GM13976 (cell line): ENCODE data around the gene DGKH.

Experiments used
- DNase-seq: peaks from one replicate; pipeline ENCODE4 v3.0.0; 2012; ENCODE audit warnings: low spot score
- in situ Hi-C: fragments of 300-500 bp; cut with MboI; formaldehyde crosslinking; loops from one replicate; pipeline ENCODE4 v1.12.0; 2022; ENCODE audit warnings: low sequenced_read_pairs, mixed read lengths, inconsistent platforms; ENCODE audit not compliant: unreplicated experiment
- TF ChIP-seq, protein P1 (sequence below): IDR thresholded peaks from 2 replicates; pipeline ENCODE4 v1.5.1; 2012; ENCODE audit warnings: borderline replicate concordance, mild to moderate bottlenecking; ENCODE audit not compliant: insufficient read depth; ENCODE audit errors: extremely low read depth, missing control alignments, control extremely low read depth

The DGKH gene

GRCh38 chr13:42048342-42048683 is at the start of gene DGKH:
DGKH (plus strand) TSS chr13:42048648; CDS start chr13:42048774, 126 bp downstream.
- no peak for DNase-seq
- in situ Hi-C loops, result no loop called here
- TF ChIP-seq, protein P1, sequence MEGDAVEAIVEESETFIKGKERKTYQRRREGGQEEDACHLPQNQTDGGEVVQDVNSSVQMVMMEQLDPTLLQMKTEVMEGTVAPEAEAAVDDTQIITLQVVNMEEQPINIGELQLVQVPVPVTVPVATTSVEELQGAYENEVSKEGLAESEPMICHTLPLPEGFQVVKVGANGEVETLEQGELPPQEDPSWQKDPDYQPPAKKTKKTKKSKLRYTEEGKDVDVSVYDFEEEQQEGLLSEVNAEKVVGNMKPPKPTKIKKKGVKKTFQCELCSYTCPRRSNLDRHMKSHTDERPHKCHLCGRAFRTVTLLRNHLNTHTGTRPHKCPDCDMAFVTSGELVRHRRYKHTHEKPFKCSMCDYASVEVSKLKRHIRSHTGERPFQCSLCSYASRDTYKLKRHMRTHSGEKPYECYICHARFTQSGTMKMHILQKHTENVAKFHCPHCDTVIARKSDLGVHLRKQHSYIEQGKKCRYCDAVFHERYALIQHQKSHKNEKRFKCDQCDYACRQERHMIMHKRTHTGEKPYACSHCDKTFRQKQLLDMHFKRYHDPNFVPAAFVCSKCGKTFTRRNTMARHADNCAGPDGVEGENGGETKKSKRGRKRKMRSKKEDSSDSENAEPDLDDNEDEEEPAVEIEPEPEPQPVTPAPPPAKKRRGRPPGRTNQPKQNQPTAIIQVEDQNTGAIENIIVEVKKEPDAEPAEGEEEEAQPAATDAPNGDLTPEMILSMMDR, result no peak

DNA sequence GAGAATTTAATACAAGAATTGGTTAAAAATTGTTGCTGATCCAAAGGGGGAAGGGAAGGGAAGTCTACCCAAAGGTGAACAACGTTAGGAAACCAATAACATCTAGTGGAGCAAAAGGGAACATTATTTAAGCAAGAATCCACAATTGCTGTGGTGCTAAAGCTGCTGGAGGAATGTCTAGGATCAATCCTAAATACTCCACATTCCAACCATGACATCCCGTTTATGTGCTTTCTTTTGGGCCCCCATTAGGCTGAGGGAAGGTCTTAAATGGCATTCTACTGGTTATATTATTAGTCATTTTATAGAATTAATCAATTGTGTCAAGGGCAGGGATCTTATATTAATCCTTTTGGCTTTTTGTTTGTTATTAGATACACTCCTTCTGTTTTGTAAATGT is 47.6 kb upstream of the DGKH start:
- TF ChIP-seq, protein P1, result no peak
- in situ Hi-C loops, result no loop called here
- DNase-seq, result no peak

GRCh38 chr13:42001580-42001979 is 46.9 kb upstream of the DGKH start:
- DNase-seq, result no peak
- TF ChIP-seq, protein P1, result no peak
- in situ Hi-C loops, result no loop called here

GRCh38 chr13:42002066-42002465 is 46.4 kb upstream of the DGKH start:
- no peak for DNase-seq
- in situ Hi-C loops, result no loop called here
- TF ChIP-seq, protein P1, result no peak

DNA sequence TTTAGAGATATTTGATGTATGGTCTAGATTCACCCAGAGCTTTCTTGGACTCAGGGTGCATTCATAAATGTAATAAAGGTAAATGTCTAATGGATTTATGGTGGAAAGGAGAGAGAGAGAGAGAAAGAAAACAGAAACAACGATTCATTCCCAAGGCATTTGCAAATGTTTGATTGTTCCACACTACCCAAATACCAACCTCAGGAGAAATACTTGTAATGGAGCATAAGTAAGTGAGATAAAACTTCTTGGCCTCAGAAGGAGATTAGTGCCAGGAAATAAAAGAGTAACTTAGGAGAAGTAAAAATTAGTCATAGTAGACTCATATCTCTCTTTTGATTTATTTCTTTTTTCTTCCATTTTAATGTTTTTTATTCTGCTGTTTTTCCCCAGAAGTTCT is 40.6 kb upstream of the DGKH start:
- in situ Hi-C loops, result no loop called here
- DNase-seq, result no peak

GRCh38 chr13:42009057-42009456 is 39.4 kb upstream of the DGKH start:
- in situ Hi-C loops, result no loop called here
- TF ChIP-seq, protein P1, result no peak
- DNase-seq, result no peak

More for the DNA sequence above, 40.6 kb upstream of the DGKH start:
- TF ChIP-seq, protein P1, result no peak
